ENCODE results near the gene SPTB.

The SPTB gene

DNA sequence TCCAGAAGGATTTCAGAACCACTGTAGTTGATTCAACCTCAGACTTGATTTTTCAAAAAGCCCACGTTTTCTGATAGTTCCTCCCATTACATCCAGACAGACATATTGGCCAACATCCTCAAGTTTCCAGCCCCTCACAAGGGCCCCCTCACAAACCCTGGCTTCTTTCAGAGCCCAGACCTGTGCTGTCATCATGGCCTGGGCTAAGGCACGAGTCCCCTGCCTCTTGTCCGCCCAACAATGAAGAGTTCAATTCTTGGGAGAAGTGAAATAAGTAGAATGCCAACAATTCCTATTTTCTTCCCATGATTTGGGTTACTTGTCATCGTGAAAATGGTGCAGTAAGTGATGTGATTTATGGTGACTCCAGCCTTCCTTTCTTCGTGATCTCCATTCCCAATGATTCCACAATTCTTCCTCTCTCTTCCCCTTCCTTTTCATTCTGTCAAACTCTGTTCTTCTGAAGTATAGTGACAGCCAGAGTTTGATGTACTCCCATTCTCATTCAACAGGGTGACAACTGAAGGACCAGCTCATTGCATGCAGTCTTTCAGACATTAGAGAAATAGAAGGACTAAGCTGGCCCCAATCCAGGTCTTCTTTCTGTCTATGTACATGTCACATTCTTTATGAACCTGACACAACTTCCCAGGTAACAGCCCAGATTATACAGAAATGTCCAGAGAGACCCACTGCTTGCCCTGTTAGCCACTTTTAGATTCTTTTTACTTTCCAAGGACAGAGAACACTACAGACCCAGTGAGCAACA is 29.2 kb downstream of the SPTB start:
- DNase-seq (ENCODE audit: low read depth in 2 of 2): no peak

DNA sequence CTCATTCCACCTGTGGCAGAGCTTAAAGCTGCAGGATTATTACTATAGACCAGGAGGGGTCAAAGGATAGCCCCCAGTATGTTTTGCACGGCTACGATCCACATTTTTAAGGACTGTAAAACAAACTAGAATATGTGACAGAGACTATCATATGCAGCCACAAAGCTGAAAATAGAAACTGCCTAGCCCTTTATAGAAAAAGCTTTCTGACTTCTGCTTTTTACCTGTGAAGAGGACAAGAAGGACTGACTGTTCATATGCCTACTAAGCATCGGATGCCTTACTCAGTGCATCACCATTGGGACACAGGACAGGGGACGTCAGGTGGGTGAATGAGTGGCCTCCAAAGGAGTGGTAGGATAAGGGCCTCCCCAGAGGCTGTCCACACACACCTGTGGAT is 29.8 kb downstream of the SPTB start:
- no peak for DNase-seq (ENCODE audit: low read depth in 2 of 2)

DNA sequence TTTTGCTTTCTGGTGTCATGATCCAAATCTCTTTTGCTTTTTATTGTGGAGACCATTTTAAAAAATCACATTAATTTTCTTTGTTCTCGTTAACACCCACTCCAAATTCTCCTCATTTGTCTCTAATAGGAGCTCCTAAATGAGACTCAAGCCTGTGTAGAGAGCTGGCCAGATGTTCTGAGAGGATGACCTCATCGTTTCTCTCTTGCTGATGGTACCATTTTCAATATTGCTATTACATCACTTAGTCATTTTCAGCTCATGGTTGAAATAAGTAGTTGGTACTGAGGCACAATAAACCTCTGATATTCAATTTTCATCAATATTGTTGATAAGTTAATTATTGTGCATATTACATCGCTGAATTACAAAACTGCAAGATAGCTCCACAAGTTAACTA is 31.5 kb downstream of the SPTB start:
- no peak for DNase-seq (ENCODE audit: low read depth in 2 of 2)

DNA sequence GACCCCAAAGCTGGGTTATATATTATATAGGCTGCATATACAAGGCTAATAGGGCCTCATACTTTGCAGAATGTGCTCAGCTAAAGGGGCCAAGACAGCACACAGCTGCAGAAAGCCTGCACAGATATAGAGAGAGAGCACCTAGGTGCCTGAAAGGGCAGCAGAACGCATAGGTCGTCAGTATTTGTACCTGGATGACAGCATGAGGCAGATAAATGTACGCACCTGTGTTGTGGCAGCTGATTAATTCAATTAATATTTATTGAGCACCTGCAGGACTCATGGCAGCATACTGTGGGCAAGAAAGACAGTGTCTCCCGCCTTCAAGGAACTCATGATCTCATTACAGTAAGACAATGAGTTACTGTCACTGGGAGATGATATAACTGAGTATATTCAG is 33.4 kb downstream of the SPTB start:
- DNase-seq (ENCODE audit: low read depth in 2 of 2): no peak

DNA sequence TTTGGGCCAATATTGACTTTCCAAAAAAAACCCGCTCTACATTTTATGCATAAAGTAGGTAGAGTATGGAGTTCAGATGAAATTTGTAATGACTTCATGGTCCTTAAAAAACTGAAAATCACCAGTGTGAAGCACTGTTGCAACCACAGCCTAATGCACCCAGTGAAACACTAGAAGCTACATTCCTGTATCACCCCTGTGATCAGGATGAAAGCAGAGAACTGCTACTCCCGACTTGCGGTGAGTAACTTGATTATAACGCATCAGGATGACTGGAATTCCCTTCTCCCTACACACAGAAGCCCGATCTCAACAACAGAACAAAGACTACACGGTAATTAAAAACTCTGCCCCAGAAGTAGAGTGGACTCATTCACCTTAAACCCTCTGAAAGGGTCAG is 33.8 kb downstream of the SPTB start:
- peak in 1 of 2 experiments; percentile 25 for DNase-seq (ENCODE audit: low read depth in 2 of 2)

DNA sequence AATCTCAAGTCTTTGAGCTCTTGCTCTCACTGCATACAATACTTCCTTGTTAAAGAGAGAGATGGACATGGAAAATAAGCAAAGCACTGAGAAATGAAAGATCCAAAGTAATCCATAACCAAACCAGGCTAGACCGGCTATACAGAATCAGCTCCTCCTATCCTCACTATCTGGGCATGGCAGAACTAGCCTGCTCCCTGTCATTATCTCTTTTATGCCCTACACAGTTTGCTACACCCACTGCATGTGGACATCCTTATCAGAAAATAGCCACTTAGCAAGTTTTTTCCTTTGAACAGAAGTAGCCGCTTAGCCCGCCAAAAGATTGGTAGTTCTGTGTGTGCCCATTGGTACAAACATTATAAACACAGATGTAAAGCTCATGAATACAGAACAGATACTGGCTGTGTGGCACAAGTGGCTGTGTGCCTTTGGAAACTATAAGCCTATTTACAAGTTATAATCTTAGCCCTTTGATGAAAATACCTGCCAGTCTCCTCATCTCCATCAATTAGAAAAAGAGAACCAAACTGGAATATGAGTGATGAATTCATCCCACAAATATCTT is 34.7 kb downstream of the SPTB start:
- no peak for DNase-seq (ENCODE audit: low read depth in 2 of 2)

DNA sequence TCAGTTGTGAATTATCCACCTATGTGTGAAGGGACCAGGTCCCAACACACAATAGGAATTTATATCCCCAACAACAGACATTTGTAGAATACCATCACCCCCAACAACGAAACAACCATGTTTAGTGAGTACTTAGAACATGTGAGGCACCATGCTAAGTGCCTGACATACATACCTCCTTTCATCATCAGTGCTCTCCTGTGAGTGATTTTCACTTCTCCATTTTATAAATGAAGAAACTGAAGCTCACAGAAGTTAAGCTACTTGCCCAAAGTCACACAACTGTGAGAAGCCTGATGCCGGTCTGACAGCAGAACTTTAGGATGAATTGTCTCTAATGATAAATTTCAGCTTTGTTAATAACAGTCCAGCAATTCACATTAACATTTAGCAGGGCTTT is 35.4 kb downstream of the SPTB start:
- DNase-seq (ENCODE audit: low read depth in 2 of 2): no peak

DNA sequence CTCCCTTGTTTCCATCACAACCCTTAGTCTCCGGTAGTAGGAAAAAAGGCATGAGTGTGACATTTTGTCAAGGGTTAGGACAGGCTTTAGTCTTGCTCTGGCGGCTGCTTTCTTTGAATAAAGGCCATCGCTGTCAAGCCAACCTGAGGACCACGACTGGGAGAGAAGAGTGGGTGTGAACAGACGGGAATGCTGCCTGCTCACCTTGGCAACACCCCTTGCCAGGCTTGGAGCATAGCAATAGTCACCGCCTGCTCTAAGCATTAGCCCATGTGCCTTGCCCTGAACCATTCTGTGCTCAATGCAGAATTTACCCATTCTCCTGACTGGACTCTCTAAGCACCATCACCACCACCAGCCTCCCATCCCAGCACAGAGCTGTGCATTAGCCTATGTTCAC is 36.2 kb downstream of the SPTB start:
- no peak for DNase-seq (ENCODE audit: low read depth in 2 of 2)

DNA sequence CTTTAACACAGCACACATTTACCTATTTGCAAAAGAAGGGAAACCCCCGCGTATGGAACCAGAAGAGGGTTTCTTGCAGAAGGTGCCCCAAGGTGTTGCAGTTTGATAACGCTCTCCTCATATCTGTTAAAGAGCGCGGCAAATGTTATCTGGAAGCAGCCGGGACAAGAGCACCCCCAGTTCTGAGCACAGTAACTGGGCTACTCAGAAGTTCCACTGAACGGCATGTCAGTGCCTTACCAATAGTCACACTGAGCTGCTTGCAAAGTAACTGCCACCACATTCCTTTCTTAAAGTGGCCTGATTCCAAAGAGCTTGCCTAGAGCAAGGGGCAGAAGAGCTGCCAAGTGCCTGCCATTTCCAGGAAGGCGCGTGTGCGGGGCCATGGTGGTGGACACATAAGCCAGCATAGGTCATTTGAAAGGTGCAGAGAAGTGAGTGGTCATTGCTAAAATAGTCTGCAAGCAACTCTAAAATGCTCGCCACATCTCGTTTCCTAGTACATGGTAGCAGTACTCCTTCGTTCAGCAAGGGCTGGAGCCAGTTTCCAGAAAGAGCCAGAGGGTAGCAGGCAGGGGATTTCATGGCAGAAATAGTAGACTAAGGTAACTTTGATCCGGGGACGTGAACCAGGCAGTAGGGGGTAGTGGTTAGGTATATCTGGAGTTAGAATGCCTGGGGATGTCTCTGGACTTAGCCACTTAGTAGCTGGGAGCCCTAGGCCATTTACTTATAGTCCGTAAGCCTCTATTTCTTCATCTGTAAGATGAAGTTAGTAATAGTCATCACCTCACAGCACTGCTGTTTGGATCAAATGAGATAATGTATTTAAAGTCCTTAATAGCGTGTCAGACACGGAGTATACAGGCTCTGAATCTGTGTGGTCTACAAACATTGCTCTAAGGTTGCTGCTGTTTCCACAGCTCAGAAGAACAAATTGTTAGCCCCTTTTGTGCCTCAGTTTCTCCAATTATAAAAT is 37.6 kb downstream of the SPTB start:
- no peak for DNase-seq (ENCODE audit: low read depth in 2 of 2)

DNA sequence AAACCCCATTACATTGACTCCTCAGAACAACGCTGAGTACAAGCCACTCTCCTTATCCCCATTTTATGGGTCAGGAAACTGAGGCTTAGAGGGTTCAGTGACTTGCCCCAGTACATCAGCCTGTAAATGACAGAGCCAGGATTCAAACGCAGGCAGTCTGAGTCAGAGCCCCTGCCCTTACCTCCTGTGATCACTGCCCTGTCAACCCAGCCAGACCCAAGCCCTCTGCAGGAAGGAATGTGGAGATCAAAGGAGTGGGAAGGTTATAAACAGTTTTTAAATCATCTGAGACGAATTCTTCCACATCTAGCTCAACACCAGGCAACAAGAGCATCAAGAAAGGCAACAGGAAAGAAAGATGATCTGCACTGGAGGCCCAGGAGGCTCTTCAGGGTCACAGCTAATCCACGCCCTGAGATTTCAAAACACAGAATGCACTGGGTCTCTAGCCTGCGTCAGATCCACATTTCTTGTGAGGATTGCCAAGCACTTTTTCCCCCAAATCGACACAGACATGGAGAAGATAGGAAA is 38.5 kb downstream of the SPTB start:
- DNase-seq (ENCODE audit: low read depth in 2 of 2): peak; percentile 12 to 24

DNA sequence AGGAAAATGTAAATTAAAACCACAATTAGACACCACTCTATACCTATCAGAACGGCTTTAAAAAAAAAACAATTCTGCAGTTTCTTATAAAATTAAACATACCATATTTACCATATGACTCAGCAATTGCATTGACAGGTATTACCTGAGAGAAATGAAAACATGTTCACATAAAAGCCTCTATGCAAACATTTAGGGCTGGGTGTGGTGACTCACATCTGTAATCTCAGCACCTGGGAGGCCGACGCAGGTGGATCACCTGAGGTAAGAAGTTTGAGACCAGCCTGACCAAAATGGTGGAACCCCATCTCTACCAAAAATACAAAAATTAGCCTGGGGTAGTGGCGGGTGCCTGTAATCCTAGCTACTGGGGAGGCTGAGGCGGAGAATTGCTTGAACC is 41.1 kb downstream of the SPTB start:
- no peak for DNase-seq (ENCODE audit: low read depth in 2 of 2)

DNA sequence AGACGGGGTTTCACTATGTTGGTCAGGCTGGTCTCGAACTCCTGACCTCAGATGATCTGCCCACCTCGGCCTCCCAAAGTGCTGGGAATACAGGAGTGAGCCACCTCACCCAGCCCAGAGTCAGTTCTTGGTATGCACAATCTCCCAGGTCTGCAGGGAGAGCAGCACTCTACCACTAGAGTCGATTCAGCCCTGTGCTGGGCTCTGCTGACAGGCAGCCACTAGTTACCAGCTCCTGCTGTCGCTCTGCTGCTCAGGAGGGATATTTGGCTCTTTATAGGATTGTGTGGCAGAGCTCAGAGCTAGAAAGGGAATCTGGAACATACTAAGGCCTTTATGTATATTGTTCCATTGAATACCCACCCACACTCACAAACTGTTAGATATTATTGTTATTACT is 44.3 kb downstream of the SPTB start:
- DNase-seq (ENCODE audit: low read depth in 2 of 2): no peak

DNA sequence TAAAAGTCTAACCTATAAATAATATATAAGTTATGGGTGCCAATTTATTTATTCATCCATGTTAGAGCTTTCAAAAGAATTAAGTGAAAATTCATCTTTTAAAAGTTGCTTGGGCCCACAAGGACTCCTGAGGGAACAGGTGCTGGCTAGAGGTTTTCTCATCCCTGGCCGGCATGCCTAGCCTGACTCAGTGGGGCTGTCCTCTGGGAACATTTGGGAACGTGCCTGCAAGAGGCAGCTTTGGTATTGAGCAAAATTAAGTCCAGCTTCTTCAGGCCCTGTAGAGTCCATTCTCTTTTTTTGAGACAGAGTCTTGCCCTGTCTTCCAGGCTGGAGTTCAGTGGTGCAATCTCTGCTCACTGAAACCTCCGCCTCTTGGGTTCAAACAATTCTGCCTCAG is 44.7 kb downstream of the SPTB start:
- DNase-seq (ENCODE audit: low read depth in 2 of 2): no peak

DNA sequence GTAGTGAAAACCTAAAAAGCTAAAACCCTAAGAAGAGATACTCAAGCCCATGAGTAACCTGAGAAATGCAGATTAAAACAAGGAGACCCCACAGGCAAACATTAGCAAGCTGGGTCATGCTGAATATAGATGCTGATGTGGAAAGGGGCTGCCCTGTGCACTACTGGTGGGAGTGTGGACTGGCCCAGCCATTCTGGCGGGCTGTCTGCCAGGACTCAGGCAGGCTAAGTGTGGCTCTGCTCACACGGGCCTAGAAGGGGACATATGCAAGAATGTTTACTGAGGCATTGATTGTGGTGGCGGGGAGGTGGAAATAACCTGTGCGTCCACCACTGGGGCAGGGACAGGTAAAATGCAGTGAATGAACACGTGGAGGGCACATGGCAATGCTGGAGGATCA is 48.3 kb downstream of the SPTB start:
- DNase-seq (ENCODE audit: low read depth in 2 of 2): no peak

DNA sequence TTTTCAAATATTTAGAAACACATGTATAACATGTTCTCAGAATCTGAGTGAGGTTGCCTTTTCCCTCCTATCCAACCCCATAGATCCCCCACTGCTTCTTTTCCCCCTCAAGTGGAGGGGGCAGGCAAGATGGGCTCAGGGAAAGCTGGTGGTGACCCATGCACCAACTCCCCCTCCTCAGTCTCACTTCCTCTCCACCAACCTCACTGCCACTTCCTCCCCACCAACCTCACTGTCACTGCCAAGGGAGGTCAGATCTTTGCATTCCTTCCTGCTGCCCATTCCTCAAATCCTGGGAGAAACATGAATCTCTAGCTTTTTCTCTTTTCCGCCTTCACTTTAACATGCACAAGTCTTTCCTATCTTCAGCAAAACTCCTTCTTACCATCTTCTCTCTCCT is 48.7 kb downstream of the SPTB start:
- no peak for DNase-seq (ENCODE audit: low read depth in 2 of 2)

DNA sequence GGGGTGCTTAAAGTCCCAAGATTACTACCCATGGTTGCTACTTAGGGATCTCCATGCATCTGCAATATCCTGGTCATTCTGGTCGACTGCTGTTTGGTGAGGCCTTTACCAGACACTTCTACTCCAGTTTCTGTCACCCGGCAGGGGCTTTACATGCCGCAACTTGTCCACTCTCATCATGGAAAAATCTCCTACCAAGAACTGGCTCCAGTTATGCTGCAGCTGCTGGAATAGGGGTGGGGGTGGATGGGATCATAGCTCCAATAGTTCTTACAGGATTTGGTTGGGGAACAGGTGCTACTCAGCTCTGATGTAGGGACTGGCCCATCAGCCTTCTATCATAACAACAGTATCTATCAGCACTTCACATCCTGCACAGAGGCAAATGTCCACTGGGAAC is 51.6 kb downstream of the SPTB start:
- no peak for DNase-seq (ENCODE audit: low read depth in 2 of 2)

DNA sequence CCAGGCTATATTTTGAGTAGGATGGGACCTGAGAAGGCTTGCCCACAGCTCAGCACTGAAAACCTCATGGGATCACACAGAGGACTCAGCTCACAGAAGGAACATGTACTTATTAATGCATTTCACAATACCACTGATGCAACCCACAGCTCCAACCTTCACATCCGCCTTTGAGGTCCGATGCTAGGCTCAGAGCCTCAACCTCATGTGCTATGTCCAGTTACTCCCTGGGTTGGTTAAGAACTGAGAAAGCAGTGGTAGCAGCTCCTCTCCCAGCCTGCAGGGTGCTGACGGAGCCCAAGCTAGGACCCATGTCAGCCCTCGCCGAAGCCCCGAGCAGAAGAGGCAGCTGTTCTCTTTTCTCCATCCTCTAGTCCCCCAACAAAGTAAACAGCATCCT is 52.9 kb downstream of the SPTB start:
- no peak for DNase-seq (ENCODE audit: low read depth in 2 of 2)

DNA sequence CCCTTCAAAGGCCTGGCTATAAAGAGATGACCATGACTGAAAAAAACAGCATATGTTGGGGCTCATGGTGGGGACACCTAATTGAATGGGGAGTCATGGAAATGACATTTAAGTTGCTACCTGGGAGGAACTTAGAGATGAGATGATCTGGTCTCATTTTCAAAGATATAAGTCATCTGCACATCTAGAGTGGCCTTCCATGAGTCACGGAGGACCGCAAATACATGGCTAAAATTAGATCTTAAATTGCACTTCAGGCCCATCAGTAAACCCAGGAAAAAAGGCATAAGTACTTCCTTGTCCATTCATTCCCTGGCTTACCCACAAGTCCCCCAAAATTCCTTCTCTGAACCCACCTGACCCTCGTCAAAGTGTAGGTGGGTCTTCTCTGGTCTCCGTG is 53.4 kb downstream of the SPTB start:
- no peak for DNase-seq (ENCODE audit: low read depth in 2 of 2)

DNA sequence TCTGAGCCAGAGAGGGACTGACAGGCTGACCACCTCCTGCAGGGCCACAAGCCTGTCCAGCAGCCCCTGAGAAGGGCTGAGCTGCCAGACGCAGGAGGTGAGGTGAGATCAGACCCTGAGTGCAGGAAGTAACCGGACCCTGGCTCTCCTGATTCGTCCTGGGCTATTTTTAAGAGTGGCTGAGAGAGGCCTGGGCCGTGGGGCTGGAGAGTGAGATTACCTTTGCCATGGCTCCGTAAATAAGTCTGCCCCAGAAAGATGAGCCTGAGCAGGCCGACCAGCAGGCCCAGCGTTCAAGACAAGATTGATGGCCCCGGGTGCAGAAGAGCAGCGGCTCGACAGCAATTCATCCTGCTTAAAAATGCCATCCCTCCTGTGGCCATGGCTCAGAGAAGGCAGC is 54.2 kb downstream of the SPTB start:
- DNase-seq (ENCODE audit: low read depth in 2 of 2): no peak

DNA sequence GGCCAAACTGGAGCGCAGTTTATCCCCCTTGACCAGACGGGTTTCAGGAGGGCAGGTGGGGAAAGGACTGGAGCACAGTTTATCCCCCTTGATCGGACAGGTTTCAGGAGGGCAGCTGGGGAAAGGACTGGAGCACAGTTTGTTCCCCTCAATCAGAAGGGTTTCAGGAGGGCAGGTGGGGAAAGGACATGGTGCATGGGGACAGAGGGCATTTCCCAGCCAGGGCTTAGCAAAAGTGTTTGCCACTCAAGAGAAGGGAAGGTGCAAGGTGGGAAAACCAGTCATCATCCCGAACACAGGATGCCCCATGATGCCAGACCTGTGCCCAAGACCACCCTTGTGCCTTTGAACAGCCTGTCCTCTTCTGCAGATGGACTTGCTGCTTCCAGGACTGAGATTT is 54.7 kb downstream of the SPTB start:
- DNase-seq (ENCODE audit: low read depth in 2 of 2): no peak

DNA sequence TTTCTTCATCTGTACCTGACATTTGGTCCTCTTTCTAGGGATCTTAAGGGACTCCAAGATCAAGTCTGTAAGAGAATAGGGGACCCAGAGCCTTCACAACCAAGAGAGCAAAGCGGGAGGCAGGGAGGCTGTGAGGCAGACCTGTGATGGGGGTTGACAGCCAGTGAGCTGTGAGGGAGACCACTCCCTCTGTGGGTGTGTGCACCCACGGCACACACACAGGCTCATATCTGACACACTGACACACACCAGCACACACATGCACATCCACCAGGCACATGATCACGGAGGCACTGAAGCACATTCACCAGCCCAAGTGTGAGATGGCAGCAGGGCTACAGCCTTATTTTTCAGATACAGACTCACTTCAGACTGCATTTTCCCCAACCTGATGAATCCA is 55.2 kb downstream of the SPTB start:
- no peak for DNase-seq (ENCODE audit: low read depth in 2 of 2)

DNA sequence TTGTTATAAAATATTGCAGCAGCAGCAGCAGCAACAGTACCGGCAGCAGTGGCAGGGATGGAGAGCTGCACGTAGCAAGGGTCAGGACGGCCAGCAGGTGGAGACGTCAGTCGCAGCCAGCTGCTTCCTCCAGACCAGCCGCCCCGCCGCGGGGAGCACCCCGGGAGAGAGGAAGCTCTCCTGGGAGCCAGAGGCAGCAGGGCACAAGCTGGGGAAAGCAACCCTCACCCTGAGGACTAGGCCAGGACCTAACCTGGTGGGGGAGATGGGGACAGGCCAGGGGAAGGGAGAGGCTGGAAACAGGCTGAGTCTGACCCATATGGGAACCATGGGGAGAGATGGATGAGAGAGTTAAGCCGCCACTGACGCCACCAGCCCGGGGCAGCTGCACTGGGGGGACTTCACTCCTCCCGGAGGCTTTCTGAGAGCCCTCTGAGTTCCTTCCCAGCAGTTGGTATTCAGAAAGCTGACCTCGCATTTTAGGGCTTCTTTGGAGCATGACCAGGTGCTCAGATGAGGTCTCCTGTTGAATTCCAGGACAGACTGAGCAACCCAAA is 56.3 kb downstream of the SPTB start:
- DNase-seq (ENCODE audit: low read depth in 2 of 2): peak in 1 of 2 experiments; percentile 11

Data from fibroblast of skin of left biceps (primary cell).